Neural cell (in vitro differentiated cells): ENCODE data around the gene CDR2. TPM values are rescaled to one million over a fixed set of nuclear protein-coding genes. Genes with fewer than 3 reads are reported as not detected.
"Not testable (repeated sequence)": the region's sequence is repeated elsewhere in the genome, so short reads cannot be mapped to it uniquely, and the experiment has no call there.

Experiments
- H2AFZ ChIP-seq: fragments of 200-600, 300-800 bp; sonication (generic), shearing (Covaris generic); 2 replicates; pipeline ENCODE4 v1.6.0; 2014; ENCODE audit warnings: low read depth, mild to moderate bottlenecking, antibody characterized with exemption, low read length, moderate library complexity
- H3F3A ChIP-seq: fragments of 200-600 bp; shearing (Covaris generic); 2 replicates; pipeline ENCODE4 v1.6.1; 2016; ENCODE audit warnings: mild to moderate bottlenecking, moderate library complexity, mixed read lengths, antibody characterized with exemption, low read length; ENCODE audit not compliant: insufficient read depth, poor library complexity, severe bottlenecking
- H3K27ac ChIP-seq: fragments of 200-600, 300-800 bp; sonication (generic), shearing (Covaris generic); 2 replicates; pipeline ENCODE4 v1.5.1; 2014; ENCODE audit warnings: mild to moderate bottlenecking, low read length, moderate library complexity
- H3K27me3 ChIP-seq: fragments of 300-800, 200-600 bp; sonication (generic), shearing (Covaris generic); 2 replicates; pipeline ENCODE4 v1.6.0; 2014; ENCODE audit warnings: mild to moderate bottlenecking, low read depth, low read length, moderate library complexity; ENCODE audit not compliant: insufficient read depth
- H3K36me3 ChIP-seq: fragments of 300-800, 200-600 bp; sonication (generic), shearing (Covaris generic); 2 replicates; pipeline ENCODE4 v1.5.1; 2014; ENCODE audit warnings: mild to moderate bottlenecking, antibody characterized with exemption, low read length, moderate library complexity; ENCODE audit not compliant: insufficient read depth
- H3K4me2 ChIP-seq: fragments of 300-800, 200-600 bp; sonication (generic), shearing (Covaris generic); 2 replicates; pipeline ENCODE4 v1.6.0; 2014; ENCODE audit warnings: mild to moderate bottlenecking, low read length
- H3K4me3 ChIP-seq: fragments of 300-800, 200-600 bp; sonication (generic), shearing (Covaris generic); 2 replicates; pipeline ENCODE4 v1.5.1; 2014; ENCODE audit warnings: mild to moderate bottlenecking, low read length, moderate library complexity
- H3K79me2 ChIP-seq: fragments of 200-600 bp; shearing (Covaris generic); replicated peaks from 2 replicates; pipeline ENCODE4 v1.6.0; 2014; ENCODE audit warnings: mild to moderate bottlenecking, low read length, moderate library complexity; ENCODE audit not compliant: insufficient read depth
- H3K9ac ChIP-seq: fragments of 300-800, 200-600 bp; sonication (generic), shearing (Covaris generic); 2 replicates; pipeline ENCODE4 v1.6.1; 2016; ENCODE audit warnings: mild to moderate bottlenecking, low read length, mixed read lengths
- H3K9me2 ChIP-seq: fragments of 200-600 bp; shearing (Covaris generic); 2 replicates; pipeline ENCODE4 v1.6.1; 2016; ENCODE audit warnings: mild to moderate bottlenecking, low read length, mixed read lengths; ENCODE audit not compliant: insufficient read depth
- H3K9me3 ChIP-seq: fragments of 200-600, 300-800 bp; sonication (generic), shearing (Covaris generic); 2 replicates; pipeline ENCODE4 v1.6.1; 2016; ENCODE audit warnings: mild to moderate bottlenecking, mixed run types, low read length, moderate library complexity, mixed read lengths
- H4K20me1 ChIP-seq: fragments of 200-600 bp; shearing (Covaris generic); 2 replicates; pipeline ENCODE4 v1.6.1; 2016; ENCODE audit warnings: mild to moderate bottlenecking, mixed run types; ENCODE audit not compliant: insufficient read depth
- CTCF ChIP-seq: fragments of 450-650 bp; IDR thresholded peaks from 2 replicates; pipeline ENCODE4 v1.5.1; 2014; ENCODE audit warnings: antibody characterized with exemption, mild to moderate bottlenecking, moderate library complexity; ENCODE audit not compliant: poor library complexity, severe bottlenecking
- EP300 ChIP-seq: fragments of 450-650 bp; conservative IDR thresholded peaks from 2 replicates; pipeline ENCODE4 v1.6.1; 2014; ENCODE audit warnings: antibody characterized with exemption, mild to moderate bottlenecking, moderate library complexity; ENCODE audit not compliant: poor library complexity, severe bottlenecking
- EZH2 ChIP-seq: fragments of 200-600, 300-800 bp; shearing (Covaris generic), sonication (generic); IDR thresholded peaks from 2 replicates; pipeline ENCODE4 v1.6.1; 2014; ENCODE audit warnings: antibody characterized with exemption, low read length, borderline replicate concordance, mild to moderate bottlenecking; ENCODE audit not compliant: insufficient read depth, poor library complexity, severe bottlenecking
- MXI1 ChIP-seq: fragments of 450-650 bp; conservative IDR thresholded peaks from 2 replicates; pipeline ENCODE4 v1.6.1; 2014; ENCODE audit warnings: antibody characterized with exemption, mild to moderate bottlenecking; ENCODE audit not compliant: poor library complexity, severe bottlenecking
- POLR2AphosphoS5 ChIP-seq: IDR thresholded peaks from 2 replicates; pipeline ENCODE4 v1.6.1; 2012
- RAD21 ChIP-seq: fragments of 450-650 bp; conservative IDR thresholded peaks from 2 replicates; pipeline ENCODE4 v1.6.1; 2014; ENCODE audit warnings: antibody characterized with exemption, mild to moderate bottlenecking, moderate library complexity
- REST ChIP-seq: IDR thresholded peaks from 2 replicates; pipeline ENCODE4 v1.6.1; 2012; ENCODE audit warnings: borderline replicate concordance
- SMC3 ChIP-seq: fragments of 450-650 bp; conservative IDR thresholded peaks from 2 replicates; pipeline ENCODE4 v1.6.1; 2014; ENCODE audit warnings: antibody characterized with exemption, mild to moderate bottlenecking, moderate library complexity; ENCODE audit not compliant: poor library complexity
- TAF1 ChIP-seq: IDR thresholded peaks from 2 replicates; pipeline ENCODE4 v1.6.1; 2012; ENCODE audit warnings: low read depth
- polyA plus RNA-seq: library from polyadenylated mRNA; depleted of rRNA; stranded (reverse); fragments of >200 nt; gene quantifications from 2 replicates; pipeline ENCODE4 v1.2.3, GENCODE V29; 2014

Gene CDR2
- polyA plus RNA-seq, 1 donor from 2014 or later, result 17.8 TPM

- H3K9ac ChIP-seq, result no peak overlapping the region
- H3K36me3 ChIP-seq, result no peaks in the 10 kb centered on the region
- no peaks in the 10 kb centered on the region for H3K27me3 ChIP-seq
- no peaks in the 10 kb centered on the region for H3F3A ChIP-seq
- H3K27ac ChIP-seq, result no peak overlapping the region
- H3K9me3 ChIP-seq, result no peaks in the 10 kb centered on the region
- H4K20me1 ChIP-seq, result no peaks in the 10 kb centered on the region
- H3K79me2 ChIP-seq, result no peaks in the 10 kb centered on the region
- H3K4me2 ChIP-seq, result no peak overlapping the region
- H3K4me3 ChIP-seq, result no peak overlapping the region
- TF ChIP-seq EZH2 (no peak), RAD21 (no peak), EP300 (no peak), REST (no peak), CTCF (no peak), TAF1 (no peak), SMC3 (no peak), MXI1 (no peak), POLR2AphosphoS5 (no peak)
- no peaks in the 10 kb centered on the region for H3K9me2 ChIP-seq
- H2AFZ ChIP-seq, result no peak overlapping the region
Observed at GRCh38 chr16:22352140-22352539, 22.3 kb downstream of the CDR2 start.

- H3K4me3 ChIP-seq, H3K4me2 ChIP-seq, H3K27me3 ChIP-seq, H3F3A ChIP-seq, H3K27ac ChIP-seq, H3K9me3 ChIP-seq, H3K9me2 ChIP-seq, H3K79me2 ChIP-seq, H3K36me3 ChIP-seq, H2AFZ ChIP-seq, H4K20me1 ChIP-seq, H3K9ac ChIP-seq: not testable (repeated sequence)
Observed at GRCh38 chr16:22351017-22351416, 23.4 kb downstream of the CDR2 start.

GRCh38 chr16:22348291-22348690 is 26.1 kb downstream of the CDR2 start:
- no peaks in the 10 kb centered on the region for H3F3A ChIP-seq
- H3K9me2 ChIP-seq, result no peaks in the 10 kb centered on the region
- no peak overlapping the region for H3K4me3 ChIP-seq
- no peaks in the 10 kb centered on the region for H3K27me3 ChIP-seq
- no peaks in the 10 kb centered on the region for H3K79me2 ChIP-seq
- TF ChIP-seq EP300 (no peak), POLR2AphosphoS5 (no peak), EZH2 (no peak), SMC3 (no peak), RAD21 (no peak), REST (no peak), TAF1 (no peak), CTCF (no peak), MXI1 (no peak)
- no peaks in the 10 kb centered on the region for H3K9me3 ChIP-seq
- H4K20me1 ChIP-seq, result no peaks in the 10 kb centered on the region
- H2AFZ ChIP-seq, result no peak overlapping the region
- no peak overlapping the region for H3K4me2 ChIP-seq
- H3K27ac ChIP-seq, result no peak overlapping the region
- H3K9ac ChIP-seq, result no peak overlapping the region
- H3K36me3 ChIP-seq, result no peaks in the 10 kb centered on the region
